Measurements from ENCODE around the gene MADD.

Gene MADD

GRCh38 chr11:47278769-47279168 lies 8.8 kb downstream of the MADD start:
- no peak for DNase-seq
- ChIA-PET CTCF (no interaction called here), POLR2A (no interaction called here)
- no peaks in the 10 kb centered on the region for H3K27me3 ChIP-seq (replicated peaks in 2 of 5; ENCODE audit: control insufficient read depth in 4 of 5, insufficient read depth in 5 of 5, low read length in 4 of 5)
- no peaks in the 10 kb centered on the region for H3K9me3 ChIP-seq (ENCODE audit: control extremely low read depth in 1 of 5, control insufficient read depth in 4 of 5, insufficient read depth in 2 of 5, low read depth in 1 of 5, low read length in 4 of 5)
- H3K36me3 ChIP-seq (ENCODE audit: control insufficient read depth in 4 of 4, insufficient read depth in 4 of 4, low read length in 3 of 4): peaks cover 18 to 92% (median 64%) of the 10 kb centered on the region in 4 experiments
- no peak overlapping the region for H3K4me3 ChIP-seq (ENCODE audit: control insufficient read depth in 1 of 7, extremely low read depth in 1 of 7, insufficient read depth in 4 of 7, low read depth in 2 of 7, low read length in 6 of 7)
- H3K27ac ChIP-seq (ENCODE audit: insufficient read depth in 1 of 2, low read depth in 1 of 2, low read length in 2 of 2, poor library complexity in 1 of 2, severe bottlenecking in 2 of 2): no peak overlapping the region
- 100% methylated on average over 1 of the region's 4 CpGs for WGBS (ENCODE audit: insufficient coverage)
- peaks cover 0 to 5% (median 2%) of the 10 kb centered on the region in 4 experiments for H3K4me1 ChIP-seq (ENCODE audit: control extremely low read depth in 1 of 4, control insufficient read depth in 4 of 4, insufficient read depth in 4 of 4, low read length in 3 of 4)

GRCh38 chr11:47280099-47280498 lies 10.2 kb downstream of the MADD start:
- Histone ChIP-seq H3K4me1 (ENCODE audit: control extremely low read depth in 1 of 4, control insufficient read depth in 4 of 4, insufficient read depth in 4 of 4, low read length in 3 of 4) (peaks cover 0 to 5% (median 2%) of the 10 kb centered on the region in 4 experiments), H3K27me3 (replicated peaks in 2 of 5; ENCODE audit: control insufficient read depth in 4 of 5, insufficient read depth in 5 of 5, low read length in 4 of 5) (no peaks in the 10 kb centered on the region), H3K9me3 (ENCODE audit: control extremely low read depth in 1 of 5, control insufficient read depth in 4 of 5, insufficient read depth in 2 of 5, low read depth in 1 of 5, low read length in 4 of 5) (no peaks in the 10 kb centered on the region), H3K4me3 (ENCODE audit: control insufficient read depth in 1 of 7, extremely low read depth in 1 of 7, insufficient read depth in 4 of 7, low read depth in 2 of 7, low read length in 6 of 7) (no peak overlapping the region), H3K27ac (ENCODE audit: insufficient read depth in 1 of 2, low read depth in 1 of 2, low read length in 2 of 2, poor library complexity in 1 of 2, severe bottlenecking in 2 of 2) (no peak overlapping the region), H3K36me3 (ENCODE audit: control insufficient read depth in 4 of 4, insufficient read depth in 4 of 4, low read length in 3 of 4) (peaks cover 16 to 95% (median 65%) of the 10 kb centered on the region in 4 experiments)
- ChIA-PET POLR2A (no interaction called here), CTCF (interaction anchor here (0.6 to 2.6 kb wide), 6 partner anchors 16 to 50 kb away, joined by 3 to 10 read pairs (median 4); no protein-coding TSS in a partner anchor)
- no peak for DNase-seq

- H3K27ac ChIP-seq (ENCODE audit: insufficient read depth in 1 of 2, low read depth in 1 of 2, low read length in 2 of 2, poor library complexity in 1 of 2, severe bottlenecking in 2 of 2): no peak overlapping the region
- ChIA-PET POLR2A (interaction anchor here (0.6 kb wide), 1 partner anchor 10 kb away, joined by 3 read pairs; no protein-coding TSS in a partner anchor), CTCF (interaction anchor here (1.2 to 2.6 kb wide), 5 partner anchors 9 to 46 kb away, joined by 3 to 10 read pairs (median 4); partner anchors contain the start of gene ACP2)
- H3K4me1 ChIP-seq (ENCODE audit: control extremely low read depth in 1 of 4, control insufficient read depth in 4 of 4, insufficient read depth in 4 of 4, low read length in 3 of 4): peaks cover 0 to 5% (median 2%) of the 10 kb centered on the region in 4 experiments
- no peaks in the 10 kb centered on the region for H3K9me3 ChIP-seq (ENCODE audit: control extremely low read depth in 1 of 5, control insufficient read depth in 4 of 5, insufficient read depth in 2 of 5, low read depth in 1 of 5, low read length in 4 of 5)
- DNase-seq: no peak
- peaks cover 14 to 95% (median 66%) of the 10 kb centered on the region in 4 experiments for H3K36me3 ChIP-seq (ENCODE audit: control insufficient read depth in 4 of 4, insufficient read depth in 4 of 4, low read length in 3 of 4)
- 92% methylated on average over 5 of the region's 5 CpGs for WGBS (ENCODE audit: insufficient coverage)
- no peak overlapping the region for H3K4me3 ChIP-seq (ENCODE audit: control insufficient read depth in 1 of 7, extremely low read depth in 1 of 7, insufficient read depth in 4 of 7, low read depth in 2 of 7, low read length in 6 of 7)
- no peaks in the 10 kb centered on the region for H3K27me3 ChIP-seq (replicated peaks in 2 of 5; ENCODE audit: control insufficient read depth in 4 of 5, insufficient read depth in 5 of 5, low read length in 4 of 5)
These were observed 10.9 kb downstream of the MADD start for GRCh38 chr11:47280860-47281259.

GRCh38 chr11:47282462-47282861 lies 12.5 kb downstream of the MADD start:
- POLR2A ChIA-PET: no interaction called here
- CTCF ChIA-PET: interaction anchor here (2.6 kb wide), 1 partner anchor 14 kb away, joined by 10 read pairs; no protein-coding TSS in a partner anchor
- Histone ChIP-seq H3K4me3 (ENCODE audit: control insufficient read depth in 1 of 7, extremely low read depth in 1 of 7, insufficient read depth in 4 of 7, low read depth in 2 of 7, low read length in 6 of 7) (no peak overlapping the region), H3K9me3 (ENCODE audit: control extremely low read depth in 1 of 5, control insufficient read depth in 4 of 5, insufficient read depth in 2 of 5, low read depth in 1 of 5, low read length in 4 of 5) (no peaks in the 10 kb centered on the region), H3K36me3 (ENCODE audit: control insufficient read depth in 4 of 4, insufficient read depth in 4 of 4, low read length in 3 of 4) (peaks cover 14 to 95% (median 64%) of the 10 kb centered on the region in 4 experiments), H3K4me1 (ENCODE audit: control extremely low read depth in 1 of 4, control insufficient read depth in 4 of 4, insufficient read depth in 4 of 4, low read length in 3 of 4) (no peaks in the 10 kb centered on the region), H3K27ac (ENCODE audit: insufficient read depth in 1 of 2, low read depth in 1 of 2, low read length in 2 of 2, poor library complexity in 1 of 2, severe bottlenecking in 2 of 2) (no peak overlapping the region), H3K27me3 (replicated peaks in 2 of 5; ENCODE audit: control insufficient read depth in 4 of 5, insufficient read depth in 5 of 5, low read length in 4 of 5) (no peaks in the 10 kb centered on the region)
- DNase-seq: no peak
- 96% methylated on average over 7 of the region's 7 CpGs for WGBS (ENCODE audit: insufficient coverage)

GRCh38 chr11:47284151-47284550 lies 14.2 kb downstream of the MADD start:
- Histone ChIP-seq H3K9me3 (ENCODE audit: control extremely low read depth in 1 of 5, control insufficient read depth in 4 of 5, insufficient read depth in 2 of 5, low read depth in 1 of 5, low read length in 4 of 5) (no peaks in the 10 kb centered on the region), H3K36me3 (ENCODE audit: control insufficient read depth in 4 of 4, insufficient read depth in 4 of 4, low read length in 3 of 4) (peaks cover 20 to 94% (median 66%) of the 10 kb centered on the region in 4 experiments), H3K27me3 (replicated peaks in 2 of 5; ENCODE audit: control insufficient read depth in 4 of 5, insufficient read depth in 5 of 5, low read length in 4 of 5) (no peaks in the 10 kb centered on the region), H3K4me1 (ENCODE audit: control extremely low read depth in 1 of 4, control insufficient read depth in 4 of 4, insufficient read depth in 4 of 4, low read length in 3 of 4) (no peaks in the 10 kb centered on the region), H3K27ac (ENCODE audit: insufficient read depth in 1 of 2, low read depth in 1 of 2, low read length in 2 of 2, poor library complexity in 1 of 2, severe bottlenecking in 2 of 2) (no peak overlapping the region), H3K4me3 (ENCODE audit: control insufficient read depth in 1 of 7, extremely low read depth in 1 of 7, insufficient read depth in 4 of 7, low read depth in 2 of 7, low read length in 6 of 7) (no peak overlapping the region)
- 93% methylated on average over 3 of the region's 4 CpGs for WGBS (ENCODE audit: insufficient coverage)
- ChIA-PET CTCF (interaction anchor here (0.7 to 1.3 kb wide), 4 partner anchors 9 to 50 kb away, joined by 3 to 4 read pairs (median 3); no protein-coding TSS in a partner anchor), POLR2A (no interaction called here)
- no peak for DNase-seq

GRCh38 chr11:47285969-47286770 lies 16.2 kb downstream of the MADD start:
- WGBS (ENCODE audit: insufficient coverage): 98% methylated on average over 13 of the region's 13 CpGs
- DNase-seq: no peak
- H3K36me3 ChIP-seq (ENCODE audit: control insufficient read depth in 4 of 4, insufficient read depth in 4 of 4, low read length in 3 of 4): peaks cover 35 to 95% (median 74%) of the 10 kb centered on the region in 4 experiments
- no peak overlapping the region for H3K27ac ChIP-seq (ENCODE audit: insufficient read depth in 1 of 2, low read depth in 1 of 2, low read length in 2 of 2, poor library complexity in 1 of 2, severe bottlenecking in 2 of 2)
- ChIA-PET POLR2A (no interaction called here), CTCF (interaction anchor here (1.1 kb wide), 1 partner anchor 35 kb away, joined by 3 read pairs; no protein-coding TSS in a partner anchor)
- H3K4me1 ChIP-seq (ENCODE audit: control extremely low read depth in 1 of 4, control insufficient read depth in 4 of 4, insufficient read depth in 4 of 4, low read length in 3 of 4): no peaks in the 10 kb centered on the region
- H3K9me3 ChIP-seq (ENCODE audit: control extremely low read depth in 1 of 5, control insufficient read depth in 4 of 5, insufficient read depth in 2 of 5, low read depth in 1 of 5, low read length in 4 of 5): no peaks in the 10 kb centered on the region
- no peak overlapping the region for H3K4me3 ChIP-seq (ENCODE audit: control insufficient read depth in 1 of 7, extremely low read depth in 1 of 7, insufficient read depth in 4 of 7, low read depth in 2 of 7, low read length in 6 of 7)
- H3K27me3 ChIP-seq (replicated peaks in 2 of 5; ENCODE audit: control insufficient read depth in 4 of 5, insufficient read depth in 5 of 5, low read length in 4 of 5): no peaks in the 10 kb centered on the region

- ChIA-PET CTCF (interaction anchor here (0.6 to 1.0 kb wide), 2 partner anchors 39 to 303 kb away, joined by 3 to 4 read pairs; no protein-coding TSS in a partner anchor), POLR2A (interaction anchor here (0.6 to 1.5 kb wide), 2 partner anchors 19 to 42 kb away, joined by 3 read pairs; no protein-coding TSS in a partner anchor)
These were observed 18.1 kb downstream of the MADD start for GRCh38 chr11:47288066-47288465.

More at GRCh38 chr11:47288066-47288465, 18.1 kb downstream of the MADD start:
- Histone ChIP-seq H3K27me3 (replicated peaks in 2 of 5; ENCODE audit: control insufficient read depth in 4 of 5, insufficient read depth in 5 of 5, low read length in 4 of 5) (no peaks in the 10 kb centered on the region), H3K36me3 (ENCODE audit: control insufficient read depth in 4 of 4, insufficient read depth in 4 of 4, low read length in 3 of 4) (peaks cover 35 to 97% (median 82%) of the 10 kb centered on the region in 4 experiments), H3K4me1 (ENCODE audit: control extremely low read depth in 1 of 4, control insufficient read depth in 4 of 4, insufficient read depth in 4 of 4, low read length in 3 of 4) (no peaks in the 10 kb centered on the region), H3K9me3 (ENCODE audit: control extremely low read depth in 1 of 5, control insufficient read depth in 4 of 5, insufficient read depth in 2 of 5, low read depth in 1 of 5, low read length in 4 of 5) (no peaks in the 10 kb centered on the region), H3K4me3 (ENCODE audit: control insufficient read depth in 1 of 7, extremely low read depth in 1 of 7, insufficient read depth in 4 of 7, low read depth in 2 of 7, low read length in 6 of 7) (no peak overlapping the region), H3K27ac (ENCODE audit: insufficient read depth in 1 of 2, low read depth in 1 of 2, low read length in 2 of 2, poor library complexity in 1 of 2, severe bottlenecking in 2 of 2) (no peak overlapping the region)
- WGBS (ENCODE audit: insufficient coverage): 98% methylated on average over 5 of the region's 5 CpGs
- no peak for DNase-seq

Measured in common myeloid progenitor, CD34-positive (primary cell).